SK-N-SH (cell line): Measurements from ENCODE around the gene PTPN22. TPM values are rescaled to one million over a fixed set of nuclear protein-coding genes. Genes with fewer than 3 reads are reported as not detected.

Experiments
- CTCF ChIA-PET: fragments of 300-600, 350-600 bp; formaldehyde crosslinking; extraction: SDS; loops from one replicate; lab custom pipeline; 2021; lab: Yijun Ruan, JAX
- POLR2A ChIA-PET: fragments of 350-600 bp; sonication (Branson Sonifier 250); formaldehyde crosslinking; extraction: SDS; loops from one replicate; lab custom pipeline; 2020; ENCODE audit warnings: antibody characterized with exemption, inconsistent platforms; lab: Yijun Ruan, JAX
- DNase-seq: peaks from one replicate; pipeline ENCODE4 v3.0.0; 2012
- H2AFZ ChIP-seq: fragments of 200-600 bp; sonication (generic); 2 replicates; pipeline ENCODE4 v1.8.1; 2016; ENCODE audit warnings: antibody characterized with exemption, mild to moderate bottlenecking, low read depth
- H3F3A ChIP-seq: fragments of 200-600 bp; sonication (generic); replicated peaks from 2 replicates; pipeline ENCODE3; 2016; ENCODE audit warnings: antibody characterized with exemption, mild to moderate bottlenecking; ENCODE audit not compliant: insufficient read depth
- H3K27ac ChIP-seq, 2 experiments: fragments of 200-500 bp in 1 of 2; fragments of 200-600 bp in 1 of 2; sonication (Bioruptor generic) in 1 of 2; sonication (generic), shearing (Covaris generic) in 1 of 2; 2 replicates each; pipeline versions ENCODE4 v1.5.1 to v1.6.1; 2014 to 2016; ENCODE audit warnings: low read depth in 2 of 2, inconsistent platforms in 1 of 2, low read length in 1 of 2, mild to moderate bottlenecking in 1 of 2, mixed read lengths in 1 of 2
- H3K27me3 ChIP-seq: fragments of 200-600 bp; sonication (generic), shearing (Covaris generic); 2 replicates; pipeline ENCODE4 v1.6.1; 2016; ENCODE audit warnings: mixed run types; ENCODE audit not compliant: insufficient read depth
- H3K36me3 ChIP-seq, 2 experiments: fragments of 200-500 bp in 1 of 2; fragments of 200-600 bp in 1 of 2; sonication (Bioruptor generic) in 1 of 2; sonication (generic) in 1 of 2; replicated peaks in 1 of 2; 2 replicates each; pipeline versions ENCODE3 to v1.5.1; 2014 to 2016; ENCODE audit warnings: low read length in 1 of 2, mild to moderate bottlenecking in 1 of 2; ENCODE audit not compliant: insufficient read depth in 2 of 2, control insufficient read depth in 1 of 2
- H3K4me1 ChIP-seq, 2 experiments: fragments of 200-500 bp in 1 of 2; fragments of 200-600 bp in 1 of 2; sonication (Bioruptor generic) in 1 of 2; sonication (generic), shearing (Covaris generic) in 1 of 2; 2 replicates each; pipeline versions ENCODE4 v1.5.1 to v1.6.1; 2014 to 2016; ENCODE audit warnings: low read depth in 1 of 2, low read length in 1 of 2, mixed run types in 1 of 2; ENCODE audit not compliant: insufficient read depth in 2 of 2, control insufficient read depth in 1 of 2
- H3K4me2 ChIP-seq: fragments of 200-600 bp; sonication (generic), shearing (Covaris generic); 2 replicates; pipeline ENCODE4 v1.6.1; 2017; ENCODE audit warnings: mixed run types
- H3K4me3 ChIP-seq, 2 experiments: fragments of 200-500 bp in 1 of 2; fragments of 200-600 bp in 1 of 2; sonication (Bioruptor generic) in 1 of 2; sonication (generic), shearing (Covaris generic) in 1 of 2; 2 replicates each; pipeline versions ENCODE4 v1.5.1 to v1.8.1; 2014 to 2016; ENCODE audit warnings: low read depth in 2 of 2, inconsistent platforms in 1 of 2, low read length in 1 of 2, mild to moderate bottlenecking in 1 of 2, mixed read lengths in 1 of 2, moderate library complexity in 1 of 2
- H3K79me2 ChIP-seq: fragments of 200-600 bp; sonication (generic); 2 replicates; pipeline ENCODE4 v1.8.1; 2017; ENCODE audit warnings: mild to moderate bottlenecking; ENCODE audit not compliant: insufficient read depth
- H3K9ac ChIP-seq: fragments of 200-600 bp; sonication (generic); 2 replicates; pipeline ENCODE4 v1.6.1; 2017; ENCODE audit warnings: mixed run types
- H3K9me2 ChIP-seq: fragments of 200-600 bp; sonication (generic); 2 replicates; pipeline ENCODE4 v1.6.1; 2017; ENCODE audit warnings: mixed run types
- H3K9me3 ChIP-seq: fragments of 200-600 bp; sonication (generic); 2 replicates; pipeline ENCODE4 v1.6.1; 2017; ENCODE audit warnings: mixed run types, mild to moderate bottlenecking, moderate library complexity
- H4K20me1 ChIP-seq: fragments of 200-600 bp; sonication (generic); 2 replicates; pipeline ENCODE4 v1.6.1; 2017; ENCODE audit warnings: mild to moderate bottlenecking, mixed run types; ENCODE audit not compliant: insufficient read depth
- CHD2 ChIP-seq: fragments of 150-350 bp; IDR thresholded peaks from 2 replicates; pipeline ENCODE4 v1.6.1; 2018; ENCODE audit warnings: low read length; ENCODE audit not compliant: partially characterized antibody
- EZH2phosphoT487 ChIP-seq: fragments of 200-600 bp; sonication (generic); IDR thresholded peaks from 2 replicates; pipeline ENCODE4 v1.6.1; 2017; ENCODE audit warnings: low read depth, mixed run types, mild to moderate bottlenecking, antibody characterized with exemption, moderate library complexity, borderline replicate concordance
- FOSL2 ChIP-seq: IDR thresholded peaks from 2 replicates; pipeline ENCODE4 v1.4.0; 2012; ENCODE audit warnings: low read depth, mild to moderate bottlenecking, moderate library complexity, borderline replicate concordance
- FOXM1 ChIP-seq: IDR thresholded peaks from 2 replicates; pipeline ENCODE4 v1.4.0; 2012; ENCODE audit warnings: low read depth, mild to moderate bottlenecking
- GATA2 ChIP-seq: sonication (generic); formaldehyde crosslinking; IDR thresholded peaks from 2 replicates; pipeline ENCODE4 v1.5.0; 2020; ENCODE audit warnings: mild to moderate bottlenecking, missing genetic modification reagents
- JUND ChIP-seq: IDR thresholded peaks from 2 replicates; pipeline ENCODE4 v1.4.0; 2012
- MXI1 ChIP-seq: IDR thresholded peaks from 2 replicates; pipeline ENCODE4 v1.6.1; 2012; ENCODE audit warnings: mild to moderate bottlenecking, low read depth, low read length, improper control_type of control experiment
- POLR2AphosphoS5 ChIP-seq: IDR thresholded peaks from 2 replicates; pipeline ENCODE4 v1.6.1; 2012; ENCODE audit warnings: low read depth, low read length
- RXRA ChIP-seq: IDR thresholded peaks from 2 replicates; pipeline ENCODE4 v1.4.0; 2012; ENCODE audit warnings: low read depth, mild to moderate bottlenecking, borderline replicate concordance
- SMC3 ChIP-seq: IDR thresholded peaks from 2 replicates; pipeline ENCODE4 v1.6.1; 2012; ENCODE audit warnings: low read depth, low read length, improper control_type of control experiment
- TCF12 ChIP-seq: IDR thresholded peaks from 2 replicates; pipeline ENCODE4 v1.4.0; 2012
- TEAD4 ChIP-seq: IDR thresholded peaks from 2 replicates; pipeline ENCODE4 v1.4.0; 2012; ENCODE audit warnings: mild to moderate bottlenecking, borderline replicate concordance; ENCODE audit not compliant: insufficient read depth
- WGBS: methylation state at CpG from one replicate; pipeline ENCODE4 v1.1.6; 2017; ENCODE audit warnings: low lambda C conversion rate; 5-methylcytosine and 5-hydroxymethylcytosine counted together
- polyA plus RNA-seq, 3 experiments: library from polyadenylated mRNA; depleted of rRNA; stranded (reverse); fragments of >200 nt; gene quantifications; 2 replicates each; pipeline ENCODE4 v1.2.3, GENCODE V29; 2012
- TF ChIP-seq, protein P1 (sequence below): fragments of 200-600 bp; sonication (generic); IDR thresholded peaks from 2 replicates; pipeline ENCODE4 v1.6.1; 2017; ENCODE audit warnings: antibody characterized with exemption, mild to moderate bottlenecking, moderate library complexity
- TF ChIP-seq, protein P2 (sequence below): IDR thresholded peaks from 2 replicates; pipeline ENCODE4 v1.4.0; 2012; ENCODE audit warnings: low read depth, borderline replicate concordance
- TF ChIP-seq, protein P3 (sequence below): IDR thresholded peaks from 2 replicates; pipeline ENCODE4 v1.4.0; 2012; ENCODE audit warnings: low read depth
- TF ChIP-seq, protein P4 (sequence below): IDR thresholded peaks from 2 replicates; pipeline ENCODE4 v1.6.1; 2012; ENCODE audit warnings: mild to moderate bottlenecking, low read depth, low read length, moderate library complexity

The PTPN22 gene
- polyA plus RNA-seq, 1 of the 3 experiments (the other 2 are of a cell fraction) = 0.12 TPM

DNA sequence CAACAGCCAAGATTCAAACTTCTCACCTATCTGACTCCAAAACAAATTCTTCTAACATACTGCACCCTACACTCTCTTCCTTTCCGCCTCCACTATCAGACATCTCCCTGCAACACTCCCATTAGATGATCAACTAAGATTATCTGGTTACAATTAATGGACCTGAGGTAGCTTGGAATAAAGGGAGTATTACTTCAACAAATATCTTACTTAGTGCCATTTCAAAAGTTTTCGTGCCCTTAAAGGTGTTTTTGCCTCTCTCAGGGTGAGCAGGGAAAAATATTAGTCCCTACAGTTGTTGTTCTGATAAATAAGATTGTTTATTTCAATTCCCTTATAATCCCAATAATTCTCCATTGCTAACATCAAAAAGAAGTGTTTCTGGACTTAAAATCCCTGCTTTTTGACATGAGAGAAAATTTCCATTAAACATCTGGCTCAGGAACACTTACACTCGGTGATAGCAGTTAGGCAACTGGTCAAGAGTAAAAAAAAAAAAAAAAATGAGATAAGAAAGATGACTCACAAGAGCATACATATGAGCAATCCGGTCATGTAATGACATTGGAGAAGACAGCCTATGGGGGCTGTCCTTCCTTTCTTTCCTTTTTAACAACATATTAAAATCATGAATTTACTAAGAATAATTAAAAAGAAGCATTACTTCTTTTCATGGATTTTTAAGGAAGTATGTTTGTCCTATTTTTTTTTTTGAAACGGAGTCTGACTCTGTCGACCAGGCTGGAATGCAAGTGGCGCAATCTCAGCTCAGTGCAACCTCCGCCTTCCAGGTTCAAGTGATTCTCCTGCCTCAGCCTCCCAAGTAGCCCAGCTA, 66.9 kb downstream of the PTPN22 start:
- H3K9ac ChIP-seq = no peak overlapping the region
- H3K4me1 ChIP-seq = peaks cover 7 to 20% of the 10 kb centered on the region in 2 experiments; a peak in 2 of 4 replicates
- no peak overlapping the region for H2AFZ ChIP-seq
- H3F3A ChIP-seq = peaks cover 21% of the 10 kb centered on the region
- ChIA-PET CTCF (interaction anchor here (2.1 kb wide), 1 partner anchor 732 kb away, joined by 5 read pairs; the partner anchor contains the start of gene LRIG2), POLR2A (no interaction called here)
- TF ChIP-seq GATA2 (CRISPR knock-in tag) (no peak), JUND (peak; percentile 56), CHD2 (peak; percentile 15), FOSL2 (peak; percentile 70; the same call in 1 of the 2 replicates), TCF12 (peak; percentile 45), MXI1 (no peak)
- TF ChIP-seq, protein P1, sequence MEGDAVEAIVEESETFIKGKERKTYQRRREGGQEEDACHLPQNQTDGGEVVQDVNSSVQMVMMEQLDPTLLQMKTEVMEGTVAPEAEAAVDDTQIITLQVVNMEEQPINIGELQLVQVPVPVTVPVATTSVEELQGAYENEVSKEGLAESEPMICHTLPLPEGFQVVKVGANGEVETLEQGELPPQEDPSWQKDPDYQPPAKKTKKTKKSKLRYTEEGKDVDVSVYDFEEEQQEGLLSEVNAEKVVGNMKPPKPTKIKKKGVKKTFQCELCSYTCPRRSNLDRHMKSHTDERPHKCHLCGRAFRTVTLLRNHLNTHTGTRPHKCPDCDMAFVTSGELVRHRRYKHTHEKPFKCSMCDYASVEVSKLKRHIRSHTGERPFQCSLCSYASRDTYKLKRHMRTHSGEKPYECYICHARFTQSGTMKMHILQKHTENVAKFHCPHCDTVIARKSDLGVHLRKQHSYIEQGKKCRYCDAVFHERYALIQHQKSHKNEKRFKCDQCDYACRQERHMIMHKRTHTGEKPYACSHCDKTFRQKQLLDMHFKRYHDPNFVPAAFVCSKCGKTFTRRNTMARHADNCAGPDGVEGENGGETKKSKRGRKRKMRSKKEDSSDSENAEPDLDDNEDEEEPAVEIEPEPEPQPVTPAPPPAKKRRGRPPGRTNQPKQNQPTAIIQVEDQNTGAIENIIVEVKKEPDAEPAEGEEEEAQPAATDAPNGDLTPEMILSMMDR = no peak
- no peaks in the 10 kb centered on the region for H3K9me3 ChIP-seq
- DNase-seq = peak; percentile 50
- peaks cover 100% of the 10 kb centered on the region for H3K79me2 ChIP-seq
- peaks cover 19% of the 10 kb centered on the region; the same call in 1 of the 2 replicates for H4K20me1 ChIP-seq
- no peaks in the 10 kb centered on the region for H3K27me3 ChIP-seq
- H3K36me3 ChIP-seq = no peaks in the 10 kb centered on the region
- no peak overlapping the region for H3K27ac ChIP-seq
- no peaks in the 10 kb centered on the region for H3K9me2 ChIP-seq
- no peak overlapping the region for H3K4me2 ChIP-seq
- WGBS = 68% methylated on average over 8 of the region's 8 CpGs
- H3K4me3 ChIP-seq = no peak overlapping the region

DNA sequence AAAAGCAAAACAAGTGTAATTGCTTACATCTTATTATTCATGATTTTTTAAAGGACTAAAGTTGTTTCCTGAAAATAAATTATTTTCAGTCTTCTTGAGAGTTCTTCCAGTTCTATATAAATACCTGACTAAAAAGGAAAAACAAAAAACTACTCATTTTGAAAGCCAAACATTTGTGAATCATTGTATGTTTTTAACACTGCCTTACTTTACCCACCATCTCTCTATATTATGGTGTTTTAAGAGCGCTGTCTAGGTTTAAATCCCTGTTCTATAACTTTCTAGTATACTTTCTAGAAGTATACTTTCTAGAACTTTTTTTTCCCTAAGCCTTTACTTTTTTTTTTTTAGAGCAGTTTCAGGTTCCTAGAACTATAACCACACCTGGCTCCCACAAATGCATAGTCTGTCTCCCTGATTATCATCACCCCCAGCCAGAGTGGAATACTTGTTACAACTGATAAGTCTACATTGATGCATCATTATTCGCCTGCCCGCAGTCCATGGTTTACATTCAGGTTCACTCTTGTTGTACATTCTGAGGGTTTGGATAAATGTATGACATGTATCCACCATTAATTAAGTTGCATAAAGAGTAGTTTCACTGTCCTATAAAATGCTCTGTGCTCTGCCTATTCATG, 69.0 kb downstream of the PTPN22 start:
- CTCF ChIA-PET = no interaction called here
- no peak overlapping the region for H2AFZ ChIP-seq
- WGBS = 94% methylated on average over 3 of the region's 3 CpGs
- TF ChIP-seq EZH2phosphoT487 = no peak
- no peak for TF ChIP-seq CHD2
- TF ChIP-seq JUND = no peak
- no peak for TF ChIP-seq TCF12
- no peak for TF ChIP-seq GATA2 (CRISPR knock-in tag)
- no peak for TF ChIP-seq POLR2AphosphoS5
- TF ChIP-seq, protein P2, sequence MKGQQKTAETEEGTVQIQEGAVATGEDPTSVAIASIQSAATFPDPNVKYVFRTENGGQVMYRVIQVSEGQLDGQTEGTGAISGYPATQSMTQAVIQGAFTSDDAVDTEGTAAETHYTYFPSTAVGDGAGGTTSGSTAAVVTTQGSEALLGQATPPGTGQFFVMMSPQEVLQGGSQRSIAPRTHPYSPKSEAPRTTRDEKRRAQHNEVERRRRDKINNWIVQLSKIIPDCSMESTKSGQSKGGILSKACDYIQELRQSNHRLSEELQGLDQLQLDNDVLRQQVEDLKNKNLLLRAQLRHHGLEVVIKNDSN = no peak
- no peak for TF ChIP-seq RXRA
- TF ChIP-seq, protein P3, sequence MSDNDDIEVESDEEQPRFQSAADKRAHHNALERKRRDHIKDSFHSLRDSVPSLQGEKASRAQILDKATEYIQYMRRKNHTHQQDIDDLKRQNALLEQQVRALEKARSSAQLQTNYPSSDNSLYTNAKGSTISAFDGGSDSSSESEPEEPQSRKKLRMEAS = no peak
- TF ChIP-seq SMC3 = no peak
- no peak for TF ChIP-seq FOXM1
- TF ChIP-seq, protein P4, sequence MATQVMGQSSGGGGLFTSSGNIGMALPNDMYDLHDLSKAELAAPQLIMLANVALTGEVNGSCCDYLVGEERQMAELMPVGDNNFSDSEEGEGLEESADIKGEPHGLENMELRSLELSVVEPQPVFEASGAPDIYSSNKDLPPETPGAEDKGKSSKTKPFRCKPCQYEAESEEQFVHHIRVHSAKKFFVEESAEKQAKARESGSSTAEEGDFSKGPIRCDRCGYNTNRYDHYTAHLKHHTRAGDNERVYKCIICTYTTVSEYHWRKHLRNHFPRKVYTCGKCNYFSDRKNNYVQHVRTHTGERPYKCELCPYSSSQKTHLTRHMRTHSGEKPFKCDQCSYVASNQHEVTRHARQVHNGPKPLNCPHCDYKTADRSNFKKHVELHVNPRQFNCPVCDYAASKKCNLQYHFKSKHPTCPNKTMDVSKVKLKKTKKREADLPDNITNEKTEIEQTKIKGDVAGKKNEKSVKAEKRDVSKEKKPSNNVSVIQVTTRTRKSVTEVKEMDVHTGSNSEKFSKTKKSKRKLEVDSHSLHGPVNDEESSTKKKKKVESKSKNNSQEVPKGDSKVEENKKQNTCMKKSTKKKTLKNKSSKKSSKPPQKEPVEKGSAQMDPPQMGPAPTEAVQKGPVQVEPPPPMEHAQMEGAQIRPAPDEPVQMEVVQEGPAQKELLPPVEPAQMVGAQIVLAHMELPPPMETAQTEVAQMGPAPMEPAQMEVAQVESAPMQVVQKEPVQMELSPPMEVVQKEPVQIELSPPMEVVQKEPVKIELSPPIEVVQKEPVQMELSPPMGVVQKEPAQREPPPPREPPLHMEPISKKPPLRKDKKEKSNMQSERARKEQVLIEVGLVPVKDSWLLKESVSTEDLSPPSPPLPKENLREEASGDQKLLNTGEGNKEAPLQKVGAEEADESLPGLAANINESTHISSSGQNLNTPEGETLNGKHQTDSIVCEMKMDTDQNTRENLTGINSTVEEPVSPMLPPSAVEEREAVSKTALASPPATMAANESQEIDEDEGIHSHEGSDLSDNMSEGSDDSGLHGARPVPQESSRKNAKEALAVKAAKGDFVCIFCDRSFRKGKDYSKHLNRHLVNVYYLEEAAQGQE = no peak
- TF ChIP-seq MXI1 = no peak
- TF ChIP-seq FOSL2 = no peak
- no peak for TF ChIP-seq TEAD4

More for the DNA sequence above, 69.0 kb downstream of the PTPN22 start:
- Histone ChIP-seq H3K4me2 (no peak overlapping the region), H3K9ac (no peak overlapping the region), H3K4me1 (peaks cover 5 to 8% of the 10 kb centered on the region in 2 experiments; a peak in 2 of 4 replicates), H3F3A (peaks cover 4% of the 10 kb centered on the region), H3K79me2 (peaks cover 99% of the 10 kb centered on the region), H4K20me1 (peaks cover 14% of the 10 kb centered on the region; the same call in 1 of the 2 replicates), H3K36me3 (peaks cover 4 to 5% of the 10 kb centered on the region in 2 experiments), H3K9me3 (no peaks in the 10 kb centered on the region), H3K9me2 (no peaks in the 10 kb centered on the region), H3K27me3 (no peaks in the 10 kb centered on the region), H3K27ac (no peak overlapping the region), H3K4me3 (no peak overlapping the region)
- no peak for DNase-seq
- POLR2A ChIA-PET = no interaction called here
